ENCODE results near the gene CDH2. TPM values are rescaled to one million over a fixed set of nuclear protein-coding genes. Genes with fewer than 3 reads are reported as not detected.

Gene CDH2
- 0.16 TPM in 1 of 2 replicates, not detected in the other for total RNA-seq (2014; rRNA removed; shearing (Covaris generic))

DNA sequence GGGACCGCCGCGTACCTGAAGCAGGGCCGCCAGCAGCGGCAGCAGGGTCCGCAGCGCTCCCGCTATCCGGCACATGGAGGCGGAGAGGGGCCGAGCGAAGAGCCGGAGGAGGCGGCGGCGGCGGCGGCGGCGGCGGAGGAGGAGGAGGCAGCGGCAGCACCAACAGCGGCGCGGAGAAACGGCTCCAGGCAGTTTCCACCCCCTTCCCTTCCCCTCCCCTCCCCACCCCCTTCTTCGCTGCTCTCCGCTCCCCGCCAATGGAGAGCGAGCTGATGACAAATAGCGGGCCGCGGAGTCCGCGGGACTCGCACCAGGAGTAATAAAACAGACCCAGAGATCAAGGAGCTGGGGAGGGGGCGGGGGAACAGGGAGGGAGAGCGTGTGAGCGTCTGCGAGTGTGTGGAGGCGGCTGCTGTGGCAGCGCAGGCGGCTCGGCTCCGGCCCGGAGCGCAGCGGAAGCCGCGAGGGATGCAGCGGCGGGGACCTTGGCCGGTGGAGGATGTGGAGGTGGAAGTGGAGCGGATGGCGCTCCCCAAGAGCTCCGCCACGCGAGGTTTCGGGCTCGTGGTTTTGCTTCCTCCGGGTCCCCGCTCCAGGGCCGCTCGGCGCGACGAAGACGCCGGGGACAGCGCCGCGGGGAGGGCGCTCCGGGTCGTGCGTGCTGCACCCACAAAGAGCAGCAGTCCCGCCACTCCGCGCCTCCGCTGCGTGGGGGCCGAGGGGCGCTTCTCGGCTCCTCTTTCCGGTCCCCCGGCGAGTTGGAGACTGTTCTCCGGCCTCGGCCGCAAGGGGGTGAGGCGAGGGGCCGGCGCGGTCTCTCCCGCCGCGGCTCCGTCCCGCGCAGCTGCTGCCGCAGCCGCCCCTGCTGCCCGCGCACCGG, at the start of gene CDH2:
CDH2 (minus strand) TSS at position 183 of the 880 bp plus-strand sequence; CDS start at position 75, 108 bp downstream.
- no peak for DNase-seq (ENCODE audit: low spot score)

GRCh38 chr18:28212060-28212459, 35.1 kb upstream of the CDH2 start:
- no peak for DNase-seq (ENCODE audit: low spot score)

GRCh38 chr18:28208712-28209265, 31.9 kb upstream of the CDH2 start:
- no peak for DNase-seq (ENCODE audit: low spot score)

GRCh38 chr18:28208268-28208667, 31.3 kb upstream of the CDH2 start:
- no peak for DNase-seq (ENCODE audit: low spot score)

DNA sequence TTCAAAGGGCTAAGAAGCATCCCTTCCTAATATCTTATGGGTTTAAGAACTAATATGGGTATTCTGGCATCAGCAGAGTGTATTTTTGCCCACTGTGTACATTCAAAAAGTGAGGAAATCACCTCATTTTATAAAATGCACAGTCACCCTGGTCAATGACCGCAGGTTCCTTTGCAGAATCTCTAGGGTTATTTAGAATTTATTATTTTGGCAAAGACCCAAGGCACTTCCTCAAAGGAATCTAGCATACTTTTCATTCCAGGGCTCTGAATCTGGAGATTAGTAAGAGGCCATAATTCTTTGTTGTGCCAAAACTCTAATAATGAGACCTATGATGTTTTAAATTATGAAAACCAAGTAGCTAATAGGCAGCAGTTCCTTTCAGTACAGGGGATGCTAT, 27.2 kb upstream of the CDH2 start:
- DNase-seq (ENCODE audit: low spot score), result no peak

DNA sequence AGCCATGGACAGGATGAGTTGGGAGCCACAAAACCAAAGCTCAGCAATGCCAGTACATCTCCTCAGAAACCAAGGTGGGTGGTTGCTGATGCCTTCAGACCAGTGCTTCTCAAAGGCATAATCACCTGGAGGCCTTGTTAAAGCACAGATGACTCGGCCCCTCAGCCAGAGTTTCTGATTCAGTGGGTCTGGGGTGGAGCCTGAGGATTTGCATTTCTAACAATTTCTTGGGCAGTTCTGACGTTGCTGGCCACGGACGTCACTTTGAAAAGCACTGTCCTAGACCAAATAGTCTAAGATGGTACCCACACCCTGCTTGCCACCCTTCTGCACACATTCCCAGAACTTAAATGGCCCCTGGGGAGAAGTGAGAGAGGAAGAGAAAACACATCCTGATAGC, 24.1 kb upstream of the CDH2 start:
- DNase-seq (ENCODE audit: low spot score), result no peak

DNA sequence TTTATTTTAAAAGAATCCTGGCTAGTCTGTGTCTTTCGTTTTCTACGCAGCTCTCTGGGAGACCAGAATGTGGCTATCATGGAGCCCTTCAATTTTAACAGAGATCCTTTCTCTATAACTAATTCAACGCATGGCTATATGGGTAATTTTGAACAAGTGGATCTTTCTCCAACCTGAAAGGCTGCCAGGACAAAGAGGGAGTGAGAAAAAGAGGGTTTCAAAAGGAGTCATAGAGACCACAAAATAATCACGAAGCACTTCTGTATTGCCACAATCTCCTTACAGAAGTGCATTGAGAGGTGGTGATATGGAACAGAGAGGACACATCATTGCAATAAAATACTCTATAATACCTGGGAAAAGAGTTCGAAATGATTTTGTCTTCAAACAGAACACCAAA, 21.7 kb upstream of the CDH2 start:
- no peak for DNase-seq (ENCODE audit: low spot score)

DNA sequence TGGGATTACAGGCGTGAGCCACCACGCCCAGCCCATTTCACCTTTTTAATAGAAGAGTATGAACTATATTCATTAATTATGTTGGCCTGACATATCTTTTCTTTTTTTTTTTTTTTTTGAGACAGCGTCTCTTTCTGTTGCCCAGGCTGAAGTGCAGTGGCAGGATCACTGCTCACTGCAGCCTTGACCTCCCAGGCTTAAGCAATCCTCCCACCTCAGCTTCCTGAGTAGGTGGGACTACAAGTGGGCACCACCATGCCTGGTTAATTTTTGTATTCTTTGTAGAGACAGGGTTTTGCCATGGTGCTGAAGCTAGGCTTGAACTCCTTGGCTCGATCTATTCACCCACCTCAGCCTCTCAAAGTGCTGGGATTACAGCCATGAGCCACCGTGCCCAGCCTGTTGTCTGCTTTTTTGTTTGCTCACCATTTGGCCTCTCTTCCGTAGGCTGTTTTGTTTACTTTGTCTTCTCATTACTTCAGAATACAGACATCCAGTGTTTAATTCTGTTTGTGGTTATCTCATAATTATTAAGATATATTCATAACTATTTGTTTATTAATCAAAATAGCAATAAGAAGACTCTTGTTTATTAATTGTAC, 16.3 kb upstream of the CDH2 start:
- DNase-seq (ENCODE audit: low spot score), result no peak

- DNase-seq (ENCODE audit: low spot score), result peak; percentile 56
Measured at GRCh38 chr18:28189400-28190239, 12.7 kb upstream of the CDH2 start.

DNA sequence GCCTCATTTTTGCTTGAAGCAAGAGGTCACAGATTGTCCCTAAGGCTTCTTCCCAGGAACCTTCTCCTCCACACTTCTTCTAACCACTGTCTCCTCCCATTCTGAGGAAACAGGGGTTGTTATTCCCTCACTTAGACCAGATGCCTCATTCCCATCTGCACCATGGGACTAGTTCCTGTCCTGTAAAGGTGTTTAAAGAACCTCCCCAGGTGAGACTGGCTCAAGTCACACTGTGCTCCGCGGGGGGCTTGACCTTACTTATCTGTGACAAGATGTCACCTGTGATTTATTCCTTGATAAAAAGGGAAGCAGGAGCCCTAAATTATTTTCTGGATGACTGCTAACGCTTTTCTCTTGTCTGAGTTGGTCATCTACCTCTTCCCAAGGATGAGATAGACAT, 8.2 kb upstream of the CDH2 start:
- no peak for DNase-seq (ENCODE audit: low spot score)

GRCh38 chr18:28183418-28184078, 6.6 kb upstream of the CDH2 start:
- DNase-seq (ENCODE audit: low spot score), result no peak

- no peak for DNase-seq (ENCODE audit: low spot score)
Measured at GRCh38 chr18:28181616-28182015, 4.7 kb upstream of the CDH2 start.

GRCh38 chr18:28178720-28179119, 1.8 kb upstream of the CDH2 start:
- no peak for DNase-seq (ENCODE audit: low spot score)

- no peak for DNase-seq (ENCODE audit: low spot score)
Measured at GRCh38 chr18:28177828-28178635, 1.1 kb upstream of the CDH2 start.

DNA sequence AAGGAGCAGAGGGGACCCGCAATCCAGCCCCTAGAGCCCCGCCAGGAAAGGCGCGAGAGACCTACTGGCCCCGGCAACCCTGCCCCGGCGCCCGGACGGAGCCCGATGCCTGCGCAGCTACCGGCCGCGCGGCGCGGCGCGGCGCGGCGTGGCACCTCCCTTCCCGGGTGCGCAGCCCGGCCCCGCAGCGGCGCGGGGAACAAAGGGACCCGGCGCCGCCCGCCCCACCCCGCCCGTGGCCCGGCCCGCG, 307 bp downstream of the CDH2 start:
- DNase-seq (ENCODE audit: low spot score), result no peak

GRCh38 chr18:28175930-28176697, 816 bp downstream of the CDH2 start:
- DNase-seq (ENCODE audit: low spot score), result no peak

DNA sequence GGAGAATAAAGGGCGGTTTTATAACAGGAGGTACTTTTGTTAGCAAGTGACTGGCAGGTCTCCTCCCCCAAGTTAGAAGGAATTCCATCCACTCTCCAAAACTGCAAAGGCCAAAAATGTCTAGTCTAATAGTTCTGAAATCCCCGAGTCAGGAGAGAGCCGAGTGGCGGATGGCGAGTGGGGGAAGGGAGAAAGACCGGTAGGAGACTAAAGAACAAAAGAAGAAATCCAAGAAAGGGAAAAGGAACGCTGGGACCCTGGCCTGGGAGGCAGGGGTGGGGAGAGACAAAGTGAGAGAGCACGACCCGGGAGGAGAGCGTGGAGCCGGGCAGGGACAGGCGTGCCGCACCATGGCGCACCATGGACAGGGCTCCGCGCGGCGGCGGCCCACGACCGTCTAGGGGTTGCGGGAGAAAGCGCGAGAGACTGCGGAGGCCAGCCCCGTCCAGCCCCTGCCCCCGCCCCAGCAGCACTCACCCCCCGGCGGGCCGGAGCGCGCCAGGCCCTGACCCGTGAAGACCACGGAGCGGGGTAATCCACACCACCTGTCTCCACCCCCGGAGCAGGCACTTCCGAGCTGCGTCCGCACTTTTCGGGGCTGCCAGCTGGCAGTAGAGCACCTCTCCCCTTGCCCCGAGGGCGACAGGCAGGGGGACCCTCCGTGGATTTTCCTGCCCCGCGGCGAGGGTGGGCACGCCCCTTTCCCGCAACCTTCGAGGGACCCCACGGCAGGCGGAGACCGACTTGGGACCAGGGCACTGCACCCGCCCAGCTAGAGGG, 1.6 kb downstream of the CDH2 start:
- DNase-seq (ENCODE audit: low spot score), result no peak

- no peak for DNase-seq (ENCODE audit: low spot score)
Measured at GRCh38 chr18:28174181-28174905, 2.6 kb downstream of the CDH2 start.

Data from HT-29 (cell line).